Panc1 (cell line): ENCODE results near the gene BTG4. TPM values are rescaled to one million over a fixed set of nuclear protein-coding genes. Genes with fewer than 3 reads are reported as not detected.

ENCODE experiments used
- ATAC-seq: fragments of 200-7000 bp; cut with Tn5 transposase; 2 replicates; pipeline ENCODE4 v1.9.1; 2020; ENCODE audit warnings: mild to moderate bottlenecking, moderate library complexity
- BruUV-seq: library from RNA; stranded (reverse); fragments of 400-500 nt; replicated peaks from 2 replicates; lab custom pipeline; 2021; lab: Mats Ljungman, UMichigan
- CTCF ChIA-PET: fragments of 300-600 bp; sonication (Branson Sonifier 250); formaldehyde crosslinking; loops from one replicate; lab custom pipeline; 2022; ENCODE audit warnings: antibody characterized with exemption; lab: Charles Lee
- POLR2A ChIA-PET: fragments of 300-600 bp; sonication (Branson Sonifier 250); formaldehyde crosslinking; loops from one replicate; lab custom pipeline; 2022; ENCODE audit warnings: antibody characterized with exemption; lab: Charles Lee
- DNase-seq: peaks from one replicate; pipeline ENCODE4 v3.0.0-alpha.2; 2010; ENCODE audit warnings: low read depth, low spot score
- H3K27ac ChIP-seq: 2 replicates; pipeline ENCODE4 v1.5.1; 2011; ENCODE audit warnings: mild to moderate bottlenecking, low read length, inconsistent platforms
- H3K27me3 ChIP-seq: fragments of 200-500 bp; sonication (Bioruptor generic); 2 replicates; pipeline ENCODE4 v1.6.0; 2014; ENCODE audit warnings: low read length, inconsistent platforms; ENCODE audit not compliant: control insufficient read depth, insufficient read depth
- H3K36me3 ChIP-seq: fragments of 200-500 bp; sonication (Bioruptor generic); 2 replicates; pipeline ENCODE4 v1.5.1; 2014; ENCODE audit warnings: inconsistent platforms, mild to moderate bottlenecking, low read length, moderate library complexity; ENCODE audit not compliant: control insufficient read depth, insufficient read depth
- H3K4me1 ChIP-seq: 2 replicates; pipeline ENCODE4 v1.5.1; 2011; ENCODE audit warnings: inconsistent platforms, mild to moderate bottlenecking, low read length, moderate library complexity; ENCODE audit not compliant: control insufficient read depth, insufficient read depth
- H3K4me3 ChIP-seq, 2 experiments: 2 replicates each; pipeline ENCODE4 v1.5.1; 2011 to 2012; ENCODE audit warnings: low read depth in 2 of 2, low read length in 2 of 2, mild to moderate bottlenecking in 2 of 2, inconsistent platforms in 1 of 2, moderate library complexity in 1 of 2
- H3K9me3 ChIP-seq: fragments of 200-500 bp; sonication (Bioruptor generic); 2 replicates; pipeline ENCODE4 v1.5.1; 2014; ENCODE audit warnings: low read depth, mild to moderate bottlenecking, inconsistent platforms, low read length, moderate library complexity; ENCODE audit not compliant: control insufficient read depth, insufficient read depth
- POLR2AphosphoS5 ChIP-seq: IDR thresholded peaks from 2 replicates; pipeline ENCODE4 v1.6.1; 2012; ENCODE audit warnings: mild to moderate bottlenecking, low read depth, low read length, moderate library complexity
- SIN3A ChIP-seq: IDR thresholded peaks from 2 replicates; pipeline ENCODE4 v1.6.1; 2012; ENCODE audit warnings: low read depth, mild to moderate bottlenecking, low read length, moderate library complexity, borderline replicate concordance; ENCODE audit not compliant: insufficient read depth
- TCF7L2 ChIP-seq: IDR thresholded peaks from 2 replicates; pipeline ENCODE4 v1.6.1; 2011; ENCODE audit warnings: mild to moderate bottlenecking, low read depth, low read length, inconsistent platforms
- in situ Hi-C: cut with HindIII; loops from 2 replicates; pipeline ENCODE4 v1.10.0; 2016; ENCODE audit warnings: low sequenced_read_pairs, low pct_unique_long_range_greater_than_20kb
- intact Hi-C: fragments of 100-400 bp; cut with micrococcal nuclease; formaldehyde crosslinking; loops from one replicate; pipeline ENCODE4 v1.10.0; 2022; ENCODE audit not compliant: unreplicated experiment
- total RNA-seq: library from RNA; stranded (reverse); gene quantifications from one replicate; pipeline ENCODE4 v1.2.1, GENCODE V29; 2021; ENCODE audit not compliant: unreplicated experiment
- TF ChIP-seq, protein P1 (sequence below): fragments of 450-650 bp; IDR thresholded peaks from 2 replicates; pipeline ENCODE4 v1.5.1; 2017; ENCODE audit warnings: mild to moderate bottlenecking
- TF ChIP-seq, protein P2 (sequence below), 2 experiments: IDR thresholded peaks; 2 replicates each; pipeline ENCODE4 v1.6.1; 2011 to 2012; ENCODE audit warnings: low read depth in 2 of 2, control low read depth in 1 of 2, low read length in 1 of 2, mild to moderate bottlenecking in 1 of 2, moderate library complexity in 1 of 2; ENCODE audit not compliant: insufficient read depth in 1 of 2

BTG4 gene
- total RNA-seq, 1 experiment from 2014 or later, result not detected

DNA sequence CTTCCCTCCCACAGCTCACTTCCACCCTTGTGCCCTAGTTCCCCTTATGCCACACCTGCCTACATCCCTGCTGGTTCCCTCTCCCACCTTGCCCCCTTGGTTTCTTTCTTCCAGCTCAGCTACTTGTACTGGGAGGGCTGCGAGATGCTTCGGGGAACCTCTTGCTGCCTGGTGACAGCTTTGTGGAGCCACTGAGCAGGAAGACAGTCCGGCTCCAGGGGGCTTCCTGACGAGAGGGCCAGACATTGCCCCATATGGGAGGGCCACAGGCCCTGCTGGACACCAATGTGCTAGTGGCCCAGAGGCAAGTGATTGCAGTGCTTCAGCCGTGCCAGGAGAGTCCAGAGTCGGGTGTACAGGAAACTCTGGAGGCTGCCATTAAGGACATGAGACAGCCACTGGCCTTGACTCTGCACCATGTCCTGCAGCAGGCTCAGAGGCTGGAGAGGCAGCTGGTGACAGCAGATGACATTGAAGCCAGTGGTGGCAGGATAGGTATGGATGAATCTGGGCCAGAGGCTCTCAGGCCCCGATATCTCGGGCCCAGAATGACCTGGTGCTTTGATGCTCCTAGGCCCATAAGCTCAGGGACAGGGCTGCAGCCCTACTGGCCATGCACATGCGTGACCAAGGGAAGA, 54.3 kb downstream of the BTG4 start:
- Histone ChIP-seq H3K36me3 (no peaks in the 10 kb centered on the region), H3K9me3 (no peaks in the 10 kb centered on the region), H3K27me3 (peaks cover 3% of the 10 kb centered on the region), H3K4me1 (no peaks in the 10 kb centered on the region), H3K4me3 (no peak overlapping the region), H3K27ac (no peak overlapping the region)
- ChIA-PET CTCF (no interaction called here), POLR2A (no interaction called here)
- in situ Hi-C loops, result no loop called here
- intact Hi-C loops, result no loop called here
- BruUV-seq, result no TSS peak
- no peak for ATAC-seq
- TF ChIP-seq, protein P1, sequence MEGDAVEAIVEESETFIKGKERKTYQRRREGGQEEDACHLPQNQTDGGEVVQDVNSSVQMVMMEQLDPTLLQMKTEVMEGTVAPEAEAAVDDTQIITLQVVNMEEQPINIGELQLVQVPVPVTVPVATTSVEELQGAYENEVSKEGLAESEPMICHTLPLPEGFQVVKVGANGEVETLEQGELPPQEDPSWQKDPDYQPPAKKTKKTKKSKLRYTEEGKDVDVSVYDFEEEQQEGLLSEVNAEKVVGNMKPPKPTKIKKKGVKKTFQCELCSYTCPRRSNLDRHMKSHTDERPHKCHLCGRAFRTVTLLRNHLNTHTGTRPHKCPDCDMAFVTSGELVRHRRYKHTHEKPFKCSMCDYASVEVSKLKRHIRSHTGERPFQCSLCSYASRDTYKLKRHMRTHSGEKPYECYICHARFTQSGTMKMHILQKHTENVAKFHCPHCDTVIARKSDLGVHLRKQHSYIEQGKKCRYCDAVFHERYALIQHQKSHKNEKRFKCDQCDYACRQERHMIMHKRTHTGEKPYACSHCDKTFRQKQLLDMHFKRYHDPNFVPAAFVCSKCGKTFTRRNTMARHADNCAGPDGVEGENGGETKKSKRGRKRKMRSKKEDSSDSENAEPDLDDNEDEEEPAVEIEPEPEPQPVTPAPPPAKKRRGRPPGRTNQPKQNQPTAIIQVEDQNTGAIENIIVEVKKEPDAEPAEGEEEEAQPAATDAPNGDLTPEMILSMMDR, result no peak
- TF ChIP-seq POLR2AphosphoS5 (no peak), SIN3A (no peak), TCF7L2 (no peak)
- TF ChIP-seq, protein P2, sequence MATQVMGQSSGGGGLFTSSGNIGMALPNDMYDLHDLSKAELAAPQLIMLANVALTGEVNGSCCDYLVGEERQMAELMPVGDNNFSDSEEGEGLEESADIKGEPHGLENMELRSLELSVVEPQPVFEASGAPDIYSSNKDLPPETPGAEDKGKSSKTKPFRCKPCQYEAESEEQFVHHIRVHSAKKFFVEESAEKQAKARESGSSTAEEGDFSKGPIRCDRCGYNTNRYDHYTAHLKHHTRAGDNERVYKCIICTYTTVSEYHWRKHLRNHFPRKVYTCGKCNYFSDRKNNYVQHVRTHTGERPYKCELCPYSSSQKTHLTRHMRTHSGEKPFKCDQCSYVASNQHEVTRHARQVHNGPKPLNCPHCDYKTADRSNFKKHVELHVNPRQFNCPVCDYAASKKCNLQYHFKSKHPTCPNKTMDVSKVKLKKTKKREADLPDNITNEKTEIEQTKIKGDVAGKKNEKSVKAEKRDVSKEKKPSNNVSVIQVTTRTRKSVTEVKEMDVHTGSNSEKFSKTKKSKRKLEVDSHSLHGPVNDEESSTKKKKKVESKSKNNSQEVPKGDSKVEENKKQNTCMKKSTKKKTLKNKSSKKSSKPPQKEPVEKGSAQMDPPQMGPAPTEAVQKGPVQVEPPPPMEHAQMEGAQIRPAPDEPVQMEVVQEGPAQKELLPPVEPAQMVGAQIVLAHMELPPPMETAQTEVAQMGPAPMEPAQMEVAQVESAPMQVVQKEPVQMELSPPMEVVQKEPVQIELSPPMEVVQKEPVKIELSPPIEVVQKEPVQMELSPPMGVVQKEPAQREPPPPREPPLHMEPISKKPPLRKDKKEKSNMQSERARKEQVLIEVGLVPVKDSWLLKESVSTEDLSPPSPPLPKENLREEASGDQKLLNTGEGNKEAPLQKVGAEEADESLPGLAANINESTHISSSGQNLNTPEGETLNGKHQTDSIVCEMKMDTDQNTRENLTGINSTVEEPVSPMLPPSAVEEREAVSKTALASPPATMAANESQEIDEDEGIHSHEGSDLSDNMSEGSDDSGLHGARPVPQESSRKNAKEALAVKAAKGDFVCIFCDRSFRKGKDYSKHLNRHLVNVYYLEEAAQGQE (IDR thresholded peaks at IDR 0.05; ENCODE audit: insufficient read depth in 1 of 2, low read depth in 2 of 2, low read length in 1 of 2), result no peak
- DNase-seq, result no peak

DNA sequence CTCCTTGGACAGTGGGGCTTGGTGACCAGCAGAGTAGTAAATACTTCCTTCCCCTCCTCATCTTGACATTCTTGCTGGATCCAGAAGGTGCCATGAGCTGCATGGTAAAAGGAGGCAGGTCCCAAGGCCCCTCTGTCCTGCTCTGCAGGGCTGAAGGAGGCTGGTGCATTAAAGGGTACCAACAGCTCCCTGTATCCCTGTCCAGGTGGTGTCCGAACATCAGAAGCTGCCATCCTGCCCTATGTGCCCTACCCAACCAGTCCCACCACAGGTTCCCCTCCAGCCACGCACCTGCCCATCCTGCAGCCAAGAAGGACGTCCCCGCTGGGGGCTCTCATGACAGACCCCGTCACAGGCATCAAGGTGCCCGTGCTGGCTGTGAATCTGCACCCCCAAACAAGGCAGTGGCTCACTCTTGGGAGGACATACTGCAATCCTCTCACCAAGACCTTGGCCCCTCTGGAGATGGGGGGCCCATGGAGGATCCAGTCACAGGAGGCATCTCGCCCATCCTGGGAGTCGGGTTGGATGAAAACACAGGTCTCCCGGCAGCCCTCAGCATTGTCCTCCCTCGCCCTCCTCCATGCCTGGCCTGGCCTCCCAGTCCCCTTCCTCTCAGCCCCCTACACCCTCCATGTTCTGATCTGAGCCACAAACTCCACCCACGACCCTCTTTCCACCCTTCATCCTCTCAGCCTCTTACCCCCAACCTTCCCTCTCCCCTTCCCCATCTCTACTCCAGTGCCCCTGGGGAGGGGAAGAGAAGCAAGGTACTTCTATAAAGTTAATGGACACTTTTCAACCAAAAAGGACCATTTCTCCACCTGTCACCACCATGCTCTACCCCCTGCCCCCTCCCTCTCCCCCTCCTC, 55.1 kb downstream of the BTG4 start:
- no TSS peak for BruUV-seq
- ChIA-PET CTCF (no interaction called here), POLR2A (no interaction called here)
- Histone ChIP-seq H3K27me3 (peaks cover 3% of the 10 kb centered on the region), H3K9me3 (no peaks in the 10 kb centered on the region), H3K36me3 (no peaks in the 10 kb centered on the region), H3K4me3 (no peak overlapping the region), H3K4me1 (no peaks in the 10 kb centered on the region), H3K27ac (no peak overlapping the region)
- intact Hi-C loops, result no loop called here
- DNase-seq (no peak), ATAC-seq (no peak)
- in situ Hi-C loops, result no loop called here
- TF ChIP-seq POLR2AphosphoS5, result no peak
- no peak for TF ChIP-seq SIN3A
- TF ChIP-seq, protein P1, result no peak
- TF ChIP-seq, protein P2 (IDR thresholded peaks at IDR 0.05; ENCODE audit: insufficient read depth in 1 of 2, low read depth in 2 of 2, low read length in 1 of 2), result no peak
- no peak for TF ChIP-seq TCF7L2
